HCT116 (cell line): ENCODE measurements around the gene TCF7. TPM values are rescaled to one million over a fixed set of nuclear protein-coding genes. Genes with fewer than 3 reads are reported as not detected.

Experiments
- ATAC-seq: fragments of 200-7000 bp; cut with Tn5 transposase; 2 replicates; pipeline ENCODE4 v1.9.1; 2020; ENCODE audit warnings: mild to moderate bottlenecking, moderate library complexity
- BruUV-seq: library from RNA; stranded (reverse); fragments of 400-500 nt; replicated peaks from 2 replicates; lab custom pipeline; 2021; lab: Mats Ljungman, UMichigan
- CTCF ChIA-PET: fragments of 300-600 bp; sonication (Branson Sonifier 250); formaldehyde crosslinking; loops from one replicate; lab custom pipeline; 2021; ENCODE audit warnings: antibody characterized with exemption; lab: Charles Lee
- POLR2A ChIA-PET: fragments of 300-600, 350-600 bp; sonication (Branson Sonifier 250); formaldehyde crosslinking; loops from one replicate; lab custom pipeline; 2021; ENCODE audit warnings: antibody characterized with exemption; lab: Charles Lee
- RAD21 ChIA-PET, 2 experiments: fragments of 300-600 bp; sonication (Branson Sonifier 250); formaldehyde crosslinking; loops; one replicate each; lab custom pipeline; 2023; ENCODE audit warnings: low total read pairs in 2 of 2; ENCODE audit not compliant: uncharacterized antibody in 2 of 2, unreplicated experiment in 2 of 2, low non-redundant PET in 1 of 2; lab: Charles Lee
- DNase-seq: peaks from one replicate; pipeline ENCODE4 v3.0.0-alpha.2; 2010; ENCODE audit warnings: low read depth, low spot score
- H2AFZ ChIP-seq: fragments of 200-600 bp; shearing (Covaris generic), sonication (generic); 2 replicates; pipeline ENCODE4 v1.6.1; 2017; ENCODE audit warnings: low read depth, mixed run types, mixed read lengths, antibody characterized with exemption, low read length; ENCODE audit not compliant: poor library complexity, severe bottlenecking
- H3K27ac ChIP-seq: 2 replicates; pipeline ENCODE4 v1.5.1; 2012; ENCODE audit warnings: low read depth, low read length
- H3K27me3 ChIP-seq: fragments of 200-600 bp; sonication (generic); 2 replicates; pipeline ENCODE4 v1.6.1; 2016; ENCODE audit warnings: mixed run types, low read length, mixed read lengths; ENCODE audit not compliant: insufficient read depth
- H3K36me3 ChIP-seq, 2 experiments: fragments of 200-500 bp in 1 of 2; fragments of 200-600 bp in 1 of 2; sonication (Bioruptor generic) in 1 of 2; sonication (generic) in 1 of 2; 2 replicates each; pipeline versions ENCODE4 v1.5.1 to v1.6.1; 2014 to 2016; ENCODE audit warnings: low read length in 2 of 2, inconsistent platforms in 1 of 2, mixed read lengths in 1 of 2, mixed run types in 1 of 2; ENCODE audit not compliant: insufficient read depth in 2 of 2, control insufficient read depth in 1 of 2
- H3K4me1 ChIP-seq, 2 experiments: fragments of 200-600 bp in 1 of 2; sonication (generic) in 1 of 2; 2 replicates each; pipeline versions ENCODE4 v1.5.1 to v1.6.1; 2012 to 2017; ENCODE audit warnings: low read length in 2 of 2, inconsistent platforms in 1 of 2, mild to moderate bottlenecking in 1 of 2, mixed read lengths in 1 of 2, mixed run types in 1 of 2, moderate library complexity in 1 of 2; ENCODE audit not compliant: insufficient read depth in 2 of 2, control insufficient read depth in 1 of 2
- H3K4me2 ChIP-seq: fragments of 200-600 bp; sonication (generic); 2 replicates; pipeline ENCODE4 v1.6.1; 2017; ENCODE audit warnings: mixed run types, low read length, mixed read lengths
- H3K4me3 ChIP-seq, 2 experiments: fragments of 200-600 bp in 1 of 2; sonication (generic) in 1 of 2; replicated peaks in 1 of 2; 2 replicates each; pipeline ENCODE4 v1.5.1; 2011 to 2016; ENCODE audit warnings: low read length in 2 of 2, control low read depth in 1 of 2, low read depth in 1 of 2, mild to moderate bottlenecking in 1 of 2, mixed read lengths in 1 of 2, mixed run types in 1 of 2
- H3K79me2 ChIP-seq: fragments of 200-600 bp; sonication (generic); 2 replicates; pipeline ENCODE4 v1.6.1; 2017; ENCODE audit warnings: mild to moderate bottlenecking, mixed run types, low read length, moderate library complexity, mixed read lengths; ENCODE audit not compliant: insufficient read depth
- H3K9ac ChIP-seq: fragments of 200-600 bp; sonication (generic); 2 replicates; pipeline ENCODE4 v1.6.1; 2016; ENCODE audit warnings: low read length, mixed read lengths
- H3K9me2 ChIP-seq: fragments of 200-600 bp; sonication (generic), shearing (Covaris generic); 2 replicates; pipeline ENCODE4 v1.6.1; 2017; ENCODE audit warnings: mixed run types, mild to moderate bottlenecking, moderate library complexity; ENCODE audit not compliant: insufficient read depth
- H3K9me3 ChIP-seq, 2 experiments: fragments of 200-500 bp in 1 of 2; fragments of 200-600 bp in 1 of 2; sonication (Bioruptor generic) in 1 of 2; sonication (generic) in 1 of 2; 2 replicates each; pipeline ENCODE4 v1.6.1; 2014 to 2017; ENCODE audit warnings: low read length in 2 of 2, mixed read lengths in 2 of 2, inconsistent platforms in 1 of 2, low read depth in 1 of 2, mild to moderate bottlenecking in 1 of 2, mixed run types in 1 of 2, moderate library complexity in 1 of 2; ENCODE audit not compliant: control insufficient read depth in 1 of 2, insufficient read depth in 1 of 2
- H4K20me1 ChIP-seq: fragments of 200-600 bp; sonication (generic), shearing (Covaris generic); 2 replicates; pipeline ENCODE4 v1.6.1; 2017; ENCODE audit warnings: mixed run types, mild to moderate bottlenecking, moderate library complexity; ENCODE audit not compliant: insufficient read depth
- CBX3 ChIP-seq: IDR thresholded peaks from 2 replicates; pipeline ENCODE4 v1.6.1; 2012; ENCODE audit warnings: low read depth
- EGR1 ChIP-seq: IDR thresholded peaks from 2 replicates; pipeline ENCODE4 v1.6.1; 2012; ENCODE audit warnings: low read depth
- FOSL1 ChIP-seq: IDR thresholded peaks from 2 replicates; pipeline ENCODE4 v1.6.1; 2012; ENCODE audit warnings: low read depth
- JUND ChIP-seq: IDR thresholded peaks from 2 replicates; pipeline ENCODE4 v1.6.1; 2012
- MAX ChIP-seq: IDR thresholded peaks from 2 replicates; pipeline ENCODE4 v1.6.1; 2012
- POLR2AphosphoS5 ChIP-seq: IDR thresholded peaks from 2 replicates; pipeline ENCODE4 v1.6.1; 2011; ENCODE audit warnings: mild to moderate bottlenecking, low read depth, low read length, moderate library complexity
- SIN3A ChIP-seq: IDR thresholded peaks from 2 replicates; pipeline ENCODE4 v1.6.1; 2012; ENCODE audit warnings: low read depth
- SP1 ChIP-seq: IDR thresholded peaks from 2 replicates; pipeline ENCODE4 v1.6.1; 2012; ENCODE audit warnings: low read depth
- YY1 ChIP-seq: IDR thresholded peaks from 2 replicates; pipeline ENCODE4 v1.6.1; 2011; ENCODE audit warnings: low read length, low read depth, moderate library complexity, mild to moderate bottlenecking; ENCODE audit not compliant: insufficient replicate concordance; ENCODE audit errors: extremely low read depth
- ZNF274 ChIP-seq: fragments of 200-500 bp; sonication (Bioruptor generic); IDR thresholded peaks from 2 replicates; pipeline ENCODE4 v1.6.1; 2014; ENCODE audit warnings: mild to moderate bottlenecking, low read depth, low read length, inconsistent platforms
- intact Hi-C: fragments of 100-400 bp; cut with micrococcal nuclease; formaldehyde crosslinking; loops from 2 replicates; pipeline ENCODE4 v1.10.0; 2022
- total RNA-seq: library from RNA; stranded (reverse); gene quantifications from one replicate; pipeline ENCODE4 v1.2.1, GENCODE V29; 2021; ENCODE audit not compliant: unreplicated experiment
- TF ChIP-seq, protein P1 (sequence below): IDR thresholded peaks from 2 replicates; pipeline ENCODE4 v1.6.1; 2011; ENCODE audit warnings: mild to moderate bottlenecking, low read length, moderate library complexity; ENCODE audit not compliant: insufficient replicate concordance; ENCODE audit errors: extremely low read depth

The TCF7 gene
- total RNA-seq, 1 experiment from 2014 or later: 17.8 TPM

GRCh38 chr5:134125039-134126015 lies 10.8 kb downstream of the TCF7 start:
- ATAC-seq: peak; percentile 84

More at GRCh38 chr5:134125039-134126015, 10.8 kb downstream of the TCF7 start:
- Histone ChIP-seq H3K9me3 (no peaks in the 10 kb centered on the region), H2AFZ (no peak overlapping the region), H3K27me3 (no peaks in the 10 kb centered on the region), H3K79me2 (0 out of 2 replicates have a peak, but pooled peaks cover 5% of the 10 kb centered on the region), H3K9ac (peak overlapping the region; percentile 41), H3K36me3 (no peaks in the 10 kb centered on the region; a peak in 1 of 4 replicates), H3K4me1 (peaks cover 22 to 37% of the 10 kb centered on the region in 2 experiments), H4K20me1 (no peaks in the 10 kb centered on the region), H3K4me2 (peak overlapping the region; percentile 73), H3K9me2 (no peaks in the 10 kb centered on the region), H3K4me3 (peak overlapping the region in 1 of 2 experiments; percentile 1; a peak in 1 of 4 replicates), H3K27ac (peak overlapping the region; percentile 41)
- POLR2A ChIA-PET: interaction anchor here (1.0 kb wide), 1 partner anchor 8 kb away, joined by 3 read pairs; no protein-coding TSS in a partner anchor
- intact Hi-C loops: loop anchor here (5.0 kb wide), 1 partner anchor 88 kb away; no protein-coding TSS in a partner anchor
- TF ChIP-seq MAX: peak; percentile 56
- no peak for TF ChIP-seq ZNF274
- TF ChIP-seq JUND: peak; percentile 87
- TF ChIP-seq SIN3A: peak; percentile 68; the same call in 1 of the 2 replicates
- TF ChIP-seq YY1: no peak
- peak; percentile 87 for TF ChIP-seq EGR1
- peak; percentile 81 for TF ChIP-seq SP1
- peak; percentile 82 for TF ChIP-seq FOSL1
- TF ChIP-seq POLR2AphosphoS5: peak; percentile 65
- TF ChIP-seq, protein P1, sequence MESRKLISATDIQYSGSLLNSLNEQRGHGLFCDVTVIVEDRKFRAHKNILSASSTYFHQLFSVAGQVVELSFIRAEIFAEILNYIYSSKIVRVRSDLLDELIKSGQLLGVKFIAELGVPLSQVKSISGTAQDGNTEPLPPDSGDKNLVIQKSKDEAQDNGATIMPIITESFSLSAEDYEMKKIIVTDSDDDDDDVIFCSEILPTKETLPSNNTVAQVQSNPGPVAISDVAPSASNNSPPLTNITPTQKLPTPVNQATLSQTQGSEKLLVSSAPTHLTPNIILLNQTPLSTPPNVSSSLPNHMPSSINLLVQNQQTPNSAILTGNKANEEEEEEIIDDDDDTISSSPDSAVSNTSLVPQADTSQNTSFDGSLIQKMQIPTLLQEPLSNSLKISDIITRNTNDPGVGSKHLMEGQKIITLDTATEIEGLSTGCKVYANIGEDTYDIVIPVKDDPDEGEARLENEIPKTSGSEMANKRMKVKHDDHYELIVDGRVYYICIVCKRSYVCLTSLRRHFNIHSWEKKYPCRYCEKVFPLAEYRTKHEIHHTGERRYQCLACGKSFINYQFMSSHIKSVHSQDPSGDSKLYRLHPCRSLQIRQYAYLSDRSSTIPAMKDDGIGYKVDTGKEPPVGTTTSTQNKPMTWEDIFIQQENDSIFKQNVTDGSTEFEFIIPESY: no peak
- TF ChIP-seq CBX3: peak; percentile 83; the same call in 1 of the 2 replicates
- peak; percentile 60 for DNase-seq
- BruUV-seq: no TSS peak
- RAD21 ChIA-PET: interaction anchor here in 1 of 2 experiments (0.6 kb wide), 1 partner anchor 99 kb away, joined by 3 read pairs; no protein-coding TSS in a partner anchor
- CTCF ChIA-PET: interaction anchor here (0.6 to 1.8 kb wide), 6 partner anchors 9 to 665 kb away, joined by 3 to 8 read pairs (median 4); partner anchors contain the start of gene TCF7
